Activated CD8-positive, alpha-beta memory T cell treated with anti-CD3 and anti-CD28 coated beads, Interleukin-2, amount 50 U/mL, for 4 hours (primary cell): Measurements from ENCODE around the gene MXRA8.
"Not testable (repeated sequence)": the region's sequence is repeated elsewhere in the genome, so short reads cannot be mapped to it uniquely, and the experiment has no call there.

Source experiments
- DNase-seq: peaks from one replicate; pipeline ENCODE4 v3.0.0-alpha.2; 2020

The MXRA8 gene

DNA sequence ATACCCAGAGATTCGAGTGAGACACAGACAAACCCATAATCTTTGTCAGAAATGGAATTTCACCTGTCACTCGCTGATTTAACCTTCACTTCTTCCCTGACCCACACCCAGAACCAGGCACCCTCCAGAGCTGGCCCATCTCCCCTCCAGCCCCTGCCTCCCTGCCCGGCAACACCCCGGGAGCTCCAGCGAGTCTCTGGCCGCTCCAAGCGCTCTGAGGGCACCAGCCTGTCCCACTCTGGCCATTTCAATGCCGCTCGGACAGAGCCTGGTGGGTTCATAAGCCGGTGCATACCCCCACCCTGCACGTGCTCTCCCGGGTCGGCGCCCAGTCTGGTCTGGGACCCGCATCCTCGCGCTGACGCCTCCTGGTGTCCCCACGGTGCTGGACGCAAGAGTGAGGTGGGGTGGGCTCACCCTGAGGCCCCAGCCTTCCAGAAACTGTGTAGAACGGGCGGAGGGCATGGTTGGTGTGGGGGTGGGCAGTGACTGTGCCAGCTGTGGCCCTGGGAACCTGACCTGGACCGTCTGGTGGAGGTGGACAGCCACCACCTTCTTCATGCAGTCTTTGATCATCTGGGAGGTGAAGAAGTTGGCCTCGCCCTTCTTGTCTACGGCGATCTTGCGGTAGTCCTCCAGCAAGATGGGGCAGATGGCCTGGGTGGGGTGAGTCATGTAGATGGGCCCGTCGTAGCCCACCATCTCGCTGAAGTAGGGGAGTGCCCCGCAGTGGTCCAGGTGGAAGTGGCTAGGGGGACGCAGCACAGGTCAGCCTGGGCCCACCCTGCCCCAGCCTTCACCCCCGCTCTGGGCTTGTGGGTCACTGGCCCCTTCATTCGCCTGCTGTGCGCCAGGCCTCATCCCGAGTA lies 39.3 kb downstream of the MXRA8 start:
- DNase-seq, result no peak

DNA sequence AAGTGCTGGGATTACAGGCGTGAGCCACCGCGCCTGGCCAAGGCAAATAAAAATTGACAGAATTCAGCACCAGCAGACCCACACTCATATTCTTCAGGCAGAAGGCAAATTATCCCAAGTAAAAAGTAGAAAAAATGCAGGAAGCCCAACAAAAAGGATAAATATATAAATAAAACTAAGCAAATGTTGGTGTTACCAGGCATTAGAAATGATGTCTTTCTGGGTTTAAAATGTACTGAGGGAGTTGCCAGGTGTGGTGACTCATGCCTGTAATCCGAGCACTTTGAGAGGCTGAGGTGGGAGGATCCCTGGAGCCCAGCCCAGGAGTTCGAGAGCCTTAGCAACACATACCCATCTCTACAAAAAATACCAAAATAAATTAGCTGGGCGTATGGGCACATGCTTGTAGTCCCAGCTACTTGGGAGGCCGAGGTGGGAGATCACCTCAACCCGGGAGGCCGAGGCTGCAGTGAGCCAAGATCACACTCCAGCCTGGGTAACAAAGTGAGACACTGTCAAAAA lies 40.2 kb downstream of the MXRA8 start:
- DNase-seq, result no peak

DNA sequence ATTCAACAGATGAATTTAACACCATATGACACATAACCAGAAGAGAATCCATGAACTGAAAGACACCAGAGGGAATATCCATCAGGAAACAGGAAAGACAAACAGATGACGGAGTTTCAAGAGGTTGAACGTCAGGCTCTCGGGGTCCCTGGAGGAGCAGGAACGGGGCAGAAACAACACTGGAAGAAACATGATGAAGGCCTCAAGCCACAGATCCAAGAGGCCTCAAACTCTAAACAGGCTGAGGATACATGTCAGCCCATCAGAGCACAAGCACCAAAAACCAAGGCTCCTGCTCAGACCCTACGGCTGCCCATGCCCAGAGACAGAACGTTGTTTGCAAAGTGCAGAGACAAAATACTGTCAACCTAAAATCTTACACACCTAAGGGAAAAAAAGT lies 40.9 kb downstream of the MXRA8 start:
- DNase-seq, result no peak

DNA sequence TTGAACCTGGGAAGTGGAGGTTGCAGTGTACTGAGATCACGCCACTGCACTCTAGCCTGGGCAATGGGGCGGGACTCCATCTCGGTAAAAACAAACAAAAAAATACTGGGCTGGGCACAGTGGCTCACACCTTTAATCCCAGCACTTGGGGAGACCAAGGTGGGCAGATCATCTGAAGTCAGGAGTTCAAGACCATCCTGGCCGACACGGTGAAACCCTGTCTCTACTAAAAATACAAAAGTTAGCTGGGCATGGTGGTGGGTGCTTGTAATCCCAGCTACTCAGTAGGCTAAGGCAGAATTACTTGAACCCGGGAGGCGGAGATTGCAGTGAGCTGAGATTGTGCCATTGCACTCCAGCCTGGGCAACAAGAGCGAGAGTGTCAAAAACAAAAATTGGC lies 42.2 kb downstream of the MXRA8 start:
- DNase-seq, result not testable (repeated sequence)

- DNase-seq, result no peak
These were observed 42.9 kb downstream of the MXRA8 start for GRCh38 chr1:1315435-1315954.

- DNase-seq, result no peak
These were observed 43.5 kb downstream of the MXRA8 start for GRCh38 chr1:1314678-1315335.

- DNase-seq, result no peak
These were observed 44.1 kb downstream of the MXRA8 start for GRCh38 chr1:1314237-1314586.

- no peak for DNase-seq
These were observed 44.7 kb downstream of the MXRA8 start for GRCh38 chr1:1313500-1314236.

- no peak for DNase-seq
These were observed 45.7 kb downstream of the MXRA8 start for GRCh38 chr1:1312450-1313314.

- DNase-seq, result no peak
These were observed 46.9 kb downstream of the MXRA8 start for GRCh38 chr1:1311107-1312104.

- DNase-seq, result no peak
These were observed 47.8 kb downstream of the MXRA8 start for GRCh38 chr1:1310476-1311053.

- DNase-seq, result no peak
These were observed 48.3 kb downstream of the MXRA8 start for GRCh38 chr1:1310109-1310385.

- no peak for DNase-seq
These were observed 48.9 kb downstream of the MXRA8 start for GRCh38 chr1:1309251-1310108.

GRCh38 chr1:1308756-1309250 lies 49.6 kb downstream of the MXRA8 start:
- no peak for DNase-seq

GRCh38 chr1:1307923-1308755 lies 50.2 kb downstream of the MXRA8 start, which contains the start of the genes ACAP3 and PUSL1:
Gene ACAP3, minus strand, starts transcription at chr1:1307930. Its CDS starts 115 bp downstream, at chr1:1307815.
Gene PUSL1, plus strand, starts transcription at chr1:1308597. Its CDS starts 47 bp downstream, at chr1:1308644.
- DNase-seq, result peak; percentile 87

DNA sequence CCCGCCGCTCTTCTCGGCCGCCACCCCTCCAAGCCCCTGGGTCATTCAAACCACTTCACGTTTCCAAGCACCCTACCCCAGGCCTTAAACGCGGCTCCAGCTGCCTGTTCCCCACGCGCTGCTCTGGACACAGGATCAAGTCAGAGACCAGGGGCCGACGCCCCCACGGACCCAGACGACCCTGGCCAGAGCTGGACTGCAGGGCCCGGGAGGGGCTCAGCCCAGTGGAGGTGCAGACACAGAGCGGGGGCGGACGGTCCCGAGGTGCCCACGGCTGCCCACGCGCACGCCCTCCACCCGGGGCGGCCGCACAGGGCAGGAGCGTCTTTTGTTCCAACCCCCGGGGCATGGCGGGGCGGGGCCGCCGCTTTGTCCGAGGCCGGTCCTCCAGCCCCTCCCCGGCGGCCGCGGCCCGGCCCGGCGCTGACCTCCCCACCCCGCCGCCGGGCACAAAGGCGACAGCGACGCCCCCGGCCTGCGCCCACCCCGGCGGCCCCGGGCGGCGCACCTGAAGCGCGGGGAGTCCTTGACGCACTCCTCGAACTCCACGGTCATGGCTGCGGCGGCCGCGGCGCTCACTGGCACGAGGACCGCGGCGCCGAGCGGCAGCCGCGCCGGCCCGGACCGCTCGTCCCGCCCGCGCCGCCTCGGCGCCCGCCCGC lies 51.0 kb downstream of the MXRA8 start:
- DNase-seq, result peak; percentile 37

GRCh38 chr1:1306661-1307260 lies 51.6 kb downstream of the MXRA8 start:
- DNase-seq, result no peak
